ENCODE results near the gene GALNT16. TPM values are rescaled to one million over a fixed set of nuclear protein-coding genes. Genes with fewer than 3 reads are reported as not detected.

GALNT16 gene
- total and polyA plus RNA-seq, 9 donors: 10.7 to 36.8 (median 20.0) TPM

GRCh38 chr14:69398053-69398817 is 138.3 kb downstream of the GALNT16 start, which contains the start of the genes ERH and SLC39A9:
Gene ERH, minus strand, starts transcription at chr14:69398299. Its CDS starts 66 bp downstream, at chr14:69398233.
Gene SLC39A9, plus strand, starts transcription at chr14:69398692. Its CDS starts 678 bp downstream, at chr14:69399370.
- Histone ChIP-seq H3K4me3 (ENCODE audit: low read length) (peak within 1 kb of the TSS; percentile 91), H3K36me3 (ENCODE audit: control insufficient read depth, insufficient read depth, low read length) (peaks cover 21% of the 10 kb centered on the region), H3K27me3 (ENCODE audit: control insufficient read depth, insufficient read depth, low read length) (no peaks in the 10 kb centered on the region), H3K4me1 (ENCODE audit: control insufficient read depth, insufficient read depth, low read length) (peaks cover 22% of the 10 kb centered on the region), H3K9me3 (replicated peaks; ENCODE audit: control insufficient read depth, low read depth, low read length) (no peaks in the 10 kb centered on the region), H3K27ac (ENCODE audit: low read length) (peak within 1 kb of the TSS; percentile 97)
- DNase-seq: peak; percentile 99
- WGBS (ENCODE audit: insufficient coverage): 1% methylated on average over 45 of the region's 53 CpGs

GRCh38 chr14:69398818-69399210 is 138.9 kb downstream of the GALNT16 start:
- H3K36me3 ChIP-seq (ENCODE audit: control insufficient read depth, insufficient read depth, low read length): peaks cover 16% of the 10 kb centered on the region
- no peak for DNase-seq
- H3K27me3 ChIP-seq (ENCODE audit: control insufficient read depth, insufficient read depth, low read length): no peaks in the 10 kb centered on the region
- H3K4me3 ChIP-seq (ENCODE audit: low read length): peak overlapping the region; percentile 91
- H3K9me3 ChIP-seq (replicated peaks; ENCODE audit: control insufficient read depth, low read depth, low read length): no peaks in the 10 kb centered on the region
- H3K4me1 ChIP-seq (ENCODE audit: control insufficient read depth, insufficient read depth, low read length): peaks cover 22% of the 10 kb centered on the region
- peak overlapping the region; percentile 97 for H3K27ac ChIP-seq (ENCODE audit: low read length)
- WGBS (ENCODE audit: insufficient coverage): 0% methylated on average over 5 of the region's 18 CpGs

- DNase-seq: no peak
- no peak overlapping the region for H3K27ac ChIP-seq (ENCODE audit: low read length)
- peaks cover 9% of the 10 kb centered on the region for H3K36me3 ChIP-seq (ENCODE audit: control insufficient read depth, insufficient read depth, low read length)
- WGBS (ENCODE audit: insufficient coverage): 91% methylated on average over 7 of the region's 8 CpGs
- no peaks in the 10 kb centered on the region for H3K27me3 ChIP-seq (ENCODE audit: control insufficient read depth, insufficient read depth, low read length)
- H3K9me3 ChIP-seq (replicated peaks; ENCODE audit: control insufficient read depth, low read depth, low read length): no peaks in the 10 kb centered on the region
- peak overlapping the region; percentile 91 for H3K4me3 ChIP-seq (ENCODE audit: low read length)
- peaks cover 22% of the 10 kb centered on the region for H3K4me1 ChIP-seq (ENCODE audit: control insufficient read depth, insufficient read depth, low read length)
These were observed 139.8 kb downstream of the GALNT16 start for GRCh38 chr14:69399750-69400149.

GRCh38 chr14:69400154-69400553 is 140.2 kb downstream of the GALNT16 start:
- H3K36me3 ChIP-seq (ENCODE audit: control insufficient read depth, insufficient read depth, low read length): peaks cover 5% of the 10 kb centered on the region
- no peak overlapping the region for H3K4me3 ChIP-seq (ENCODE audit: low read length)
- H3K9me3 ChIP-seq (replicated peaks; ENCODE audit: control insufficient read depth, low read depth, low read length): no peaks in the 10 kb centered on the region
- no peak overlapping the region for H3K27ac ChIP-seq (ENCODE audit: low read length)
- no peaks in the 10 kb centered on the region for H3K27me3 ChIP-seq (ENCODE audit: control insufficient read depth, insufficient read depth, low read length)
- H3K4me1 ChIP-seq (ENCODE audit: control insufficient read depth, insufficient read depth, low read length): peaks cover 22% of the 10 kb centered on the region
- WGBS (ENCODE audit: insufficient coverage): 86% methylated on average over 4 of the region's 6 CpGs
- no peak for DNase-seq

GRCh38 chr14:69401841-69402240 is 141.9 kb downstream of the GALNT16 start:
- H3K36me3 ChIP-seq (ENCODE audit: control insufficient read depth, insufficient read depth, low read length): no peaks in the 10 kb centered on the region
- H3K27ac ChIP-seq (ENCODE audit: low read length): no peak overlapping the region
- no peak for DNase-seq
- peaks cover 22% of the 10 kb centered on the region for H3K4me1 ChIP-seq (ENCODE audit: control insufficient read depth, insufficient read depth, low read length)
- no CpG with 5 or more reads among the region's 2 CpGs for WGBS (ENCODE audit: insufficient coverage)
- no peak overlapping the region for H3K4me3 ChIP-seq (ENCODE audit: low read length)
- no peaks in the 10 kb centered on the region for H3K9me3 ChIP-seq (replicated peaks; ENCODE audit: control insufficient read depth, low read depth, low read length)
- no peaks in the 10 kb centered on the region for H3K27me3 ChIP-seq (ENCODE audit: control insufficient read depth, insufficient read depth, low read length)

GRCh38 chr14:69404478-69404877 is 144.5 kb downstream of the GALNT16 start:
- H3K36me3 ChIP-seq (ENCODE audit: control insufficient read depth, insufficient read depth, low read length): no peaks in the 10 kb centered on the region
- no peaks in the 10 kb centered on the region for H3K9me3 ChIP-seq (replicated peaks; ENCODE audit: control insufficient read depth, low read depth, low read length)
- no peak for DNase-seq
- H3K4me3 ChIP-seq (ENCODE audit: low read length): no peak overlapping the region
- WGBS (ENCODE audit: insufficient coverage): no CpG with 5 or more reads among the region's 3 CpGs
- no peaks in the 10 kb centered on the region for H3K27me3 ChIP-seq (ENCODE audit: control insufficient read depth, insufficient read depth, low read length)
- no peak overlapping the region for H3K27ac ChIP-seq (ENCODE audit: low read length)
- H3K4me1 ChIP-seq (ENCODE audit: control insufficient read depth, insufficient read depth, low read length): peaks cover 12% of the 10 kb centered on the region

GRCh38 chr14:69404883-69405282 is 144.9 kb downstream of the GALNT16 start:
- WGBS (ENCODE audit: insufficient coverage): no CpG with 5 or more reads among the region's 5 CpGs
- DNase-seq: no peak
- Histone ChIP-seq H3K9me3 (replicated peaks; ENCODE audit: control insufficient read depth, low read depth, low read length) (no peaks in the 10 kb centered on the region), H3K4me3 (ENCODE audit: low read length) (no peak overlapping the region), H3K27ac (ENCODE audit: low read length) (no peak overlapping the region), H3K36me3 (ENCODE audit: control insufficient read depth, insufficient read depth, low read length) (no peaks in the 10 kb centered on the region), H3K4me1 (ENCODE audit: control insufficient read depth, insufficient read depth, low read length) (peaks cover 8% of the 10 kb centered on the region), H3K27me3 (ENCODE audit: control insufficient read depth, insufficient read depth, low read length) (no peaks in the 10 kb centered on the region)

GRCh38 chr14:69405762-69406161 is 145.8 kb downstream of the GALNT16 start:
- no peaks in the 10 kb centered on the region for H3K27me3 ChIP-seq (ENCODE audit: control insufficient read depth, insufficient read depth, low read length)
- H3K4me3 ChIP-seq (ENCODE audit: low read length): no peak overlapping the region
- no peaks in the 10 kb centered on the region for H3K36me3 ChIP-seq (ENCODE audit: control insufficient read depth, insufficient read depth, low read length)
- H3K9me3 ChIP-seq (replicated peaks; ENCODE audit: control insufficient read depth, low read depth, low read length): no peaks in the 10 kb centered on the region
- no peak overlapping the region for H3K27ac ChIP-seq (ENCODE audit: low read length)
- DNase-seq: no peak
- peaks cover 3% of the 10 kb centered on the region for H3K4me1 ChIP-seq (ENCODE audit: control insufficient read depth, insufficient read depth, low read length)

Other genes starting within 250 kb of the GALNT16 start
- 22.4 TPM for gene DCAF5, start 107.0 kb upstream of the GALNT16 start, total RNA-seq
- 10 to 100 TPM; 33.6 to 43.1 (median 38.7) TPM for gene DCAF5, start 107.0 kb upstream of the GALNT16 start, polyA plus RNA-seq (ENCODE audit: insufficient read depth in 1 of 8, insufficient read length in 8 of 8, low replicate concordance in 1 of 8)
- gene EXD2, start 68.7 kb upstream of the GALNT16 start, total RNA-seq: 13.1 TPM
- 10 to 100 TPM; 14.3 to 17.2 (median 15.3) TPM for gene EXD2, start 68.7 kb upstream of the GALNT16 start, polyA plus RNA-seq (ENCODE audit: insufficient read depth in 1 of 8, insufficient read length in 8 of 8, low replicate concordance in 1 of 8)
- gene ERH, start 138.1 kb downstream of the GALNT16 start, total RNA-seq: 83.6 TPM
- 100 to 1,000 TPM; 138 to 195 (median 159) TPM for gene ERH, start 138.1 kb downstream of the GALNT16 start, polyA plus RNA-seq (ENCODE audit: insufficient read depth in 1 of 8, insufficient read length in 8 of 8, low replicate concordance in 1 of 8)
- 48.0 TPM for gene SLC39A9, start 138.5 kb downstream of the GALNT16 start, total RNA-seq
- gene SLC39A9, start 138.5 kb downstream of the GALNT16 start, polyA plus RNA-seq (ENCODE audit: insufficient read depth in 1 of 8, insufficient read length in 8 of 8, low replicate concordance in 1 of 8): 10 to 100 TPM; 26.9 to 39.7 (median 30.4) TPM
- gene PLEKHD1, start 224.6 kb downstream of the GALNT16 start, total RNA-seq: 0.53 TPM
- gene PLEKHD1, start 224.6 kb downstream of the GALNT16 start, polyA plus RNA-seq (ENCODE audit: insufficient read depth in 1 of 8, insufficient read length in 8 of 8, low replicate concordance in 1 of 8): 1 to 10 TPM in 4 of 8 donors, under 1 TPM in 4; 0.67 to 1.5 (median 0.98) TPM